Suprapubic skin (tissue), 3 donors: Measurements from ENCODE around the gene ADA.

Experiments used
- CTCF ChIP-seq, 2 donors: fragments of 200-600 bp in 1 of 2; fragments of 450-650 bp in 1 of 2; sonication (generic) in 1 of 2; IDR thresholded peaks; one replicate each; pipeline ENCODE4 v1.5.1; 2016 to 2019; ENCODE audit warnings: antibody characterized with exemption in 2 of 2, mild to moderate bottlenecking in 1 of 2, moderate library complexity in 1 of 2
- POLR2A ChIP-seq, 2 donors: fragments of 450-650 bp; IDR thresholded peaks; one replicate each; pipeline ENCODE4 v1.6.1; 2017; ENCODE audit warnings: antibody characterized with exemption in 2 of 2, mild to moderate bottlenecking in 2 of 2, moderate library complexity in 2 of 2

- TF ChIP-seq POLR2A (IDR thresholded peaks at IDR 0.05) (no peak), CTCF (IDR thresholded peaks at IDR 0.05) (no peak)
These were observed 50.2 kb downstream of the ADA start for GRCh38 chr20:44601236-44601671.
